ENCODE measurements around the gene NDUFAF8. TPM values are rescaled to one million over a fixed set of nuclear protein-coding genes. Genes with fewer than 3 reads are reported as not detected.

Gene NDUFAF8
- total and polyA plus RNA-seq, 9 donors: 14.6 to 66.3 (median 33.9) TPM

- no peaks in the 10 kb centered on the region for H3K36me3 ChIP-seq
- no peaks in the 10 kb centered on the region for H3K4me1 ChIP-seq (ENCODE audit: insufficient read depth)
- no peaks in the 10 kb centered on the region for H3K9me3 ChIP-seq
- DNase-seq: peak in 2 of 5 donors; percentile 26 to 52
- no peak overlapping the region for H3K27ac ChIP-seq
- intact Hi-C loops (cut with DNase I): no loop called here
- 59 to 73% (median 66%) methylated on average over 32 of the region's 32 CpGs for WGBS, 3 donors
- TF ChIP-seq, protein P1, sequence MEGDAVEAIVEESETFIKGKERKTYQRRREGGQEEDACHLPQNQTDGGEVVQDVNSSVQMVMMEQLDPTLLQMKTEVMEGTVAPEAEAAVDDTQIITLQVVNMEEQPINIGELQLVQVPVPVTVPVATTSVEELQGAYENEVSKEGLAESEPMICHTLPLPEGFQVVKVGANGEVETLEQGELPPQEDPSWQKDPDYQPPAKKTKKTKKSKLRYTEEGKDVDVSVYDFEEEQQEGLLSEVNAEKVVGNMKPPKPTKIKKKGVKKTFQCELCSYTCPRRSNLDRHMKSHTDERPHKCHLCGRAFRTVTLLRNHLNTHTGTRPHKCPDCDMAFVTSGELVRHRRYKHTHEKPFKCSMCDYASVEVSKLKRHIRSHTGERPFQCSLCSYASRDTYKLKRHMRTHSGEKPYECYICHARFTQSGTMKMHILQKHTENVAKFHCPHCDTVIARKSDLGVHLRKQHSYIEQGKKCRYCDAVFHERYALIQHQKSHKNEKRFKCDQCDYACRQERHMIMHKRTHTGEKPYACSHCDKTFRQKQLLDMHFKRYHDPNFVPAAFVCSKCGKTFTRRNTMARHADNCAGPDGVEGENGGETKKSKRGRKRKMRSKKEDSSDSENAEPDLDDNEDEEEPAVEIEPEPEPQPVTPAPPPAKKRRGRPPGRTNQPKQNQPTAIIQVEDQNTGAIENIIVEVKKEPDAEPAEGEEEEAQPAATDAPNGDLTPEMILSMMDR (IDR thresholded peaks at IDR 0.05): no peak
- no peak for TF ChIP-seq EP300 (IDR thresholded peaks at IDR 0.05)
- TF ChIP-seq POLR2A (IDR thresholded peaks at IDR 0.05): no peak
- H3K27me3 ChIP-seq: no peaks in the 10 kb centered on the region
- H3K4me3 ChIP-seq: no peak overlapping the region
These were observed 10.1 kb upstream of the NDUFAF8 start for GRCh38 chr17:81228834-81229665.

GRCh38 chr17:81229666-81229920 lies 9.5 kb upstream of the NDUFAF8 start:
- no peaks in the 10 kb centered on the region for H3K36me3 ChIP-seq
- 90 to 92% (median 92%) methylated on average over 14 of the region's 14 CpGs for WGBS, 3 donors
- intact Hi-C loops (cut with DNase I): no loop called here
- DNase-seq: no peak
- no peak overlapping the region for H3K27ac ChIP-seq
- no peaks in the 10 kb centered on the region for H3K4me1 ChIP-seq (ENCODE audit: insufficient read depth)
- no peaks in the 10 kb centered on the region for H3K9me3 ChIP-seq
- H3K4me3 ChIP-seq: no peak overlapping the region
- TF ChIP-seq, protein P1 (IDR thresholded peaks at IDR 0.05): no peak
- TF ChIP-seq POLR2A (IDR thresholded peaks at IDR 0.05): no peak
- no peaks in the 10 kb centered on the region for H3K27me3 ChIP-seq

DNA sequence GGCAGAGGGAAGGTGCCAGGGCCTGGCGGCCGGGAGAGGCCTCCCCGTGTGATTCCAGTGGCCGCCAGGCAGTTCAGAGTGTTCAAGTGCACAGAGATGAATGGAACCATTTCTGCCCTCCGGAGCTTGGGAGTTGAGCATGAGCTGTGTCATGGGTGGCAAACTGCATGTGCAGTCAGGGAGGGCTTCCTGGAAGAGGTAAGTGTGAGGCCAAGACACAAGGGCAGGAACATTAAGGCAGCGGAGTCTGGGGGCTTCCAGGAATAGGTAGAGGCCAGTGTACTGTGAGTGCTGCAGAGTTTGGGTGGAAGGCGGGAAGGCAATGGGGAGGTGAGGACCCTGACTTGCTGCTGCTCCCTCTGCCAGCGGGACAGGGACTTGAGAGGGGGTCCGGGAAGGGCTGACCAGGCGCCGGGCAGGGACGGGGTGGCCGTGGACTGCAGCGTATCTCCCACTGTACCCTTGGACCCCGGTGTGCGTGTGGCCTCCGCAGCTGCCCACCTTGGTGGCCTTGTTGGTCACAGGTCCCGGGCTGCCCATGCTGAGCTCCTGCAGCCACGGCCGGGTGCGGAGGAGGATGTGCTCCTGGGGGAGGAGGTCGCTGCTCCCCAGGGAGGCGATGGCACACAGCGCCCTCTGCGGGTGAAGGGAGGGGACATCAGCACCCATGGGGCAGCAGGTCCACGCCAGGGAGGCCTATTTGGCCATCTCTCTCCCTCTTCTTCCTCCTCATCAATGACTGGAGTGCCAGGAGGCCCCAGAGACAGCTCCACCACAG lies 8.9 kb upstream of the NDUFAF8 start:
- DNase-seq: peak in 1 of 5 donors; percentile 42

GRCh38 chr17:81231121-81231645 lies 7.9 kb upstream of the NDUFAF8 start:
- Histone ChIP-seq H3K36me3 (no peaks in the 10 kb centered on the region), H3K27me3 (no peaks in the 10 kb centered on the region), H3K9me3 (no peaks in the 10 kb centered on the region), H3K4me1 (ENCODE audit: insufficient read depth) (no peaks in the 10 kb centered on the region), H3K4me3 (no peak overlapping the region), H3K27ac (no peak overlapping the region)
- no peak for DNase-seq
- 86 to 90% (median 89%) methylated on average over 26 to 31 of the region's 31 CpGs for WGBS, 3 donors
- TF ChIP-seq POLR2A (IDR thresholded peaks at IDR 0.05): no peak
- no peak for TF ChIP-seq EP300 (IDR thresholded peaks at IDR 0.05)
- TF ChIP-seq, protein P1 (IDR thresholded peaks at IDR 0.05): no peak
- intact Hi-C loops (cut with DNase I): loop anchor here in 2 of 4 donors (5.0 to 10.0 kb wide), 2 partner anchors 89 to 236 kb away; partner anchors contain the start of gene CHMP6 (in 1 of the 2)

More for the DNA sequence above, 8.9 kb upstream of the NDUFAF8 start:
- Histone ChIP-seq H3K36me3 (no peaks in the 10 kb centered on the region), H3K27ac (no peak overlapping the region), H3K4me1 (ENCODE audit: insufficient read depth) (no peaks in the 10 kb centered on the region), H3K27me3 (no peaks in the 10 kb centered on the region), H3K4me3 (no peak overlapping the region), H3K9me3 (no peaks in the 10 kb centered on the region)
- intact Hi-C loops (cut with DNase I): loop anchor here in 2 of 4 donors (5.0 to 10.0 kb wide), 2 partner anchors 88 to 235 kb away; partner anchors contain the start of gene CHMP6 (in 1 of the 2)
- TF ChIP-seq, protein P1 (IDR thresholded peaks at IDR 0.05): no peak
- TF ChIP-seq POLR2A (IDR thresholded peaks at IDR 0.05) (no peak), EP300 (IDR thresholded peaks at IDR 0.05) (no peak)
- WGBS, 3 donors: 86 to 89% (median 88%) methylated on average over 26 of the region's 26 CpGs
